Esophagus (tissue), 2 donors: Measurements from ENCODE around the gene EFCAB6. TPM values are rescaled to one million over a fixed set of nuclear protein-coding genes. Genes with fewer than 3 reads are reported as not detected.
A peak's percentile ranks its signal among the peaks of the same experiment; 100 is the strongest.

Source experiments
- H3K27ac ChIP-seq, 2 donors: one replicate each; pipeline ENCODE4 v1.5.1; 2013; ENCODE audit warnings: low read depth in 2 of 2, mild to moderate bottlenecking in 2 of 2, inconsistent platforms in 1 of 2, low read length in 1 of 2, moderate library complexity in 1 of 2
- H3K27me3 ChIP-seq, 2 donors: one replicate each; pipeline ENCODE4 v1.6.1; 2013; ENCODE audit warnings: low read length in 2 of 2, control low read depth in 1 of 2, mild to moderate bottlenecking in 1 of 2; ENCODE audit not compliant: insufficient read depth in 2 of 2, control insufficient read depth in 1 of 2
- H3K36me3 ChIP-seq, 2 donors: one replicate each; pipeline ENCODE4 v1.6.1; 2013; ENCODE audit warnings: low read length in 1 of 2; ENCODE audit not compliant: control insufficient read depth in 2 of 2, insufficient read depth in 2 of 2
- H3K4me1 ChIP-seq, 2 donors: one replicate each; pipeline ENCODE4 v1.6.1; 2013; ENCODE audit warnings: low read length in 1 of 2; ENCODE audit not compliant: control insufficient read depth in 2 of 2, insufficient read depth in 2 of 2
- H3K4me3 ChIP-seq, 2 donors: one replicate each; pipeline ENCODE4 v1.5.1; 2013; ENCODE audit warnings: low read length in 2 of 2, mild to moderate bottlenecking in 2 of 2, low read depth in 1 of 2, moderate library complexity in 1 of 2
- H3K9me3 ChIP-seq, 2 donors: one replicate each; pipeline ENCODE4 v1.6.1; 2013; ENCODE audit warnings: mild to moderate bottlenecking in 2 of 2, low read depth in 1 of 2, low read length in 1 of 2, moderate library complexity in 1 of 2; ENCODE audit not compliant: control insufficient read depth in 2 of 2, insufficient read depth in 1 of 2
- WGBS, 2 donors: extraction: QIAGEN DNeasy Blood & Tissue Kit; methylation state at CpG; one replicate each; pipeline ENCODE4 v1.1.7; 2013; 5-methylcytosine and 5-hydroxymethylcytosine counted together
- polyA plus RNA-seq, 2 donors: library from polyadenylated mRNA; stranded (reverse); fragments of 200-250 nt; gene quantifications; one replicate each; pipeline ENCODE4 v1.2.3, GENCODE V29; 2013
- donor health status: healthy with polysubstance abuse.
- donor health status: Bipolar disorder and iron deficiency.

The EFCAB6 gene
- polyA plus RNA-seq, 2 donors = 0.24 to 0.29 TPM

DNA sequence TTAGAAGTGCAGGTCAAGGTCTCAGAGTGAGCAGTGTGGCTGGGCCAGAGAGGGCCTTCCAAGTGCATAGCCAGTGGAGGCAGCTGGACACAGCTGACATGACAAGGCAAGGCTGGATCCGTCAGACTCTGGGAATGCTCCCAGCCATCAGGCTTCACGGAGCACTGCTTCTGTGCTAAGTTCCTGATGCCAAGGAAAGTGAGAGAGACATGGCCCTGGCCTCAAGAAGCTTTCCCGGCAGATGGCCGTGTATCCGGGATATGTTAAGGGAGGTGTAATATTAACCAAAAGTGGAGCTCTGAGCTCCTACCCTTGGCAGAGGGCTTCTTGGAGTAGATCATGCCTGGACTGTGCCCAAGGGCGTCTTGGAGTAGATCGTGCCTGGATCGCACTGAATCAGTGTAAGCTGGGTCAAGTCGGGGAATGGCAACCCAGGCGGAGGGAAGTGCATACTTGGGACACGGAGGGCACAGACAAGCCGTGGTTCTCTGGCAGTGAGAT lies 7.4 kb upstream of the EFCAB6 start:
- H3K27ac ChIP-seq = no peak overlapping the region
- WGBS, 2 donors = 82 to 87% methylated on average over 12 of the region's 12 CpGs
- H3K4me3 ChIP-seq = no peak overlapping the region
- no peaks in the 10 kb centered on the region for H3K9me3 ChIP-seq
- H3K36me3 ChIP-seq = no peaks in the 10 kb centered on the region
- peaks cover 0 to 2% of the 10 kb centered on the region in 2 donors for H3K4me1 ChIP-seq
- H3K27me3 ChIP-seq = peaks cover 0 to 4% of the 10 kb centered on the region in 2 donors

GRCh38 chr22:43818981-43819380 lies 6.9 kb upstream of the EFCAB6 start:
- Histone ChIP-seq H3K36me3 (no peaks in the 10 kb centered on the region), H3K9me3 (no peaks in the 10 kb centered on the region), H3K4me1 (peaks cover 0 to 2% of the 10 kb centered on the region in 2 donors), H3K27ac (no peak overlapping the region), H3K27me3 (peaks cover 0 to 4% of the 10 kb centered on the region in 2 donors), H3K4me3 (no peak overlapping the region)
- 90 to 92% methylated on average over 11 of the region's 11 CpGs for WGBS, 2 donors

DNA sequence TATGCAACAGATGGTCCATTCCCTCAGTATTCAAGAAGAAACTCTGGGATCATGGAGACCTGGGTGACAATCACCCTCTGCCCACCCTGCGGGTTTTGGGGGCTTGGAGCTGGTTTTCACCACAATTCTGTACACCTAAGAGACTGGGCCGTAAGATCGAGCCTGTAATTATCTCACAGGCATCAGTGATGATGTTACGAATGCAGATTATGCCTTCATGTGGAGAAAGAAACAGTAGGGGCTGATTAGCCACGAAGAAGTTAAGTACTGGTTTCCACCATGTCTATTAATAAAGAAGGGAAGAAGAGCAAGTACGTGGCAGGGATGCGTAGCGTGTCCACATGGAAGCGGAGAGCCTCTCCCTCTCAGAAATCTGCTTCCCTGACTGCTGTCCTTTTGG lies 5.3 kb upstream of the EFCAB6 start:
- peaks cover 5 to 6% of the 10 kb centered on the region in 2 donors for H3K4me1 ChIP-seq
- 93 to 94% methylated on average over 9 of the region's 9 CpGs for WGBS, 2 donors
- no peaks in the 10 kb centered on the region for H3K9me3 ChIP-seq
- no peaks in the 10 kb centered on the region for H3K27me3 ChIP-seq
- no peaks in the 10 kb centered on the region for H3K36me3 ChIP-seq
- H3K27ac ChIP-seq = no peak overlapping the region
- no peak overlapping the region for H3K4me3 ChIP-seq

GRCh38 chr22:43814264-43814663 lies 2.2 kb upstream of the EFCAB6 start:
- no peaks in the 10 kb centered on the region for H3K9me3 ChIP-seq
- WGBS, 2 donors = 95 to 96% methylated on average over 5 of the region's 5 CpGs
- no peaks in the 10 kb centered on the region for H3K27me3 ChIP-seq
- H3K27ac ChIP-seq = no peak overlapping the region
- no peak overlapping the region for H3K4me3 ChIP-seq
- H3K36me3 ChIP-seq = no peaks in the 10 kb centered on the region
- H3K4me1 ChIP-seq = peaks cover 5 to 8% of the 10 kb centered on the region in 2 donors

- Histone ChIP-seq H3K4me1 (peaks cover 5 to 8% of the 10 kb centered on the region in 2 donors), H3K9me3 (no peaks in the 10 kb centered on the region), H3K27ac (peak overlapping the region in 1 of 2 donors; percentile 66), H3K27me3 (no peaks in the 10 kb centered on the region), H3K4me3 (peak overlapping the region; percentile 87 to 89), H3K36me3 (no peaks in the 10 kb centered on the region)
- WGBS, 2 donors = 14 to 19% methylated on average over 6 of the region's 6 CpGs
These were observed 785 bp upstream of the EFCAB6 start for GRCh38 chr22:43812890-43813289.

DNA sequence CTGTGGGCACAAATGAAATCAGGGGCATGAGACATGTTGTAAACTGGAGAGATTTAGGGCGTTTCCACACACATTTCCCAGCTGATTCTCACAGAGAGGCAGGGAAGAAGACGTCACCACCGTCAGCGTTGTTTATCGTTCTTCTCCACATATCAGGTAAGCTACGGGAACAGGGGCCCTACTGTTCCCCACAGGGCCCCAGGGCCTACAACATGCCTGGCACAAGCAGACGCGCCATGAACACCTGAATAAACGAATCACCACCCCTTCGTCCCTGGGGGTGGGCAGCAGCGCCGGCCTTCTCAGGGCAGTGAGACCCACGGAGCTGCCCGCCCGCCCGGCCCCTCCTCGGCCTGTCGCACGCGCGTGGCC lies 342 bp downstream of the EFCAB6 start:
- WGBS, 2 donors = 0% methylated on average over 19 to 21 of the region's 21 CpGs
- H3K27ac ChIP-seq = peak overlapping the region; percentile 31 to 56
- no peaks in the 10 kb centered on the region for H3K9me3 ChIP-seq
- H3K4me1 ChIP-seq = peaks cover 5 to 8% of the 10 kb centered on the region in 2 donors
- peak overlapping the region; percentile 87 to 89 for H3K4me3 ChIP-seq
- no peaks in the 10 kb centered on the region for H3K27me3 ChIP-seq
- no peaks in the 10 kb centered on the region for H3K36me3 ChIP-seq

DNA sequence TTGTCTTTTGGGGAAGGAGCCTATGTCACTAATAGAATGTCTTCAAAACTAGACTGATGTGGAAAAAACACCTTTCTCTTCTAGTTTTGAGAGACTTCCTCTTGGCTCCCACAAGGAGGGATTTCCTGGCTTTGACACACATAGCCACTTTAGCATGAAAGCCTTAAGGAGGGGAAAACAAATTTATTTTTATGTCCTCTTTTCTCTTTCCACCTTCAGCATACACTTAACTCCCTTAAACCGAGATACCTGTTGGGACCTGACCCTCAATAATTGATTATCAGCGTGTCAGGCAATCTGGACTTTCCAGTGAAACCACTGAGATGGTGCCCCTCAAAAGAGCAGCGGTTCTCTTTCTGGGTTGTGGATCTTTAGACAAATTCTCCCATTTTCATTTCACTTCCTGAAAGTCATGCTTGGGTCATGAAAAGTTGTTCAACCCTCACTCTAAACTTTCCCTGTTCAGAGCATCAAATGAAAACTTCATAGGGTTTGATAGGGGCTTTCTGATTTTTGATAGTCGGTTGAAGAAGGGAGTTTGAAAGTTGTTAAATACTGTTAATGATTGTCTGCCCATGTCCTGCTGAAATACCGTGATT lies 9.1 kb downstream of the EFCAB6 start:
- no peak overlapping the region for H3K4me3 ChIP-seq
- H3K27ac ChIP-seq = no peak overlapping the region
- WGBS, 2 donors = 69 to 71% methylated on average over 5 of the region's 5 CpGs
- no peaks in the 10 kb centered on the region for H3K36me3 ChIP-seq
- H3K9me3 ChIP-seq = no peaks in the 10 kb centered on the region
- no peaks in the 10 kb centered on the region for H3K4me1 ChIP-seq
- no peaks in the 10 kb centered on the region for H3K27me3 ChIP-seq

DNA sequence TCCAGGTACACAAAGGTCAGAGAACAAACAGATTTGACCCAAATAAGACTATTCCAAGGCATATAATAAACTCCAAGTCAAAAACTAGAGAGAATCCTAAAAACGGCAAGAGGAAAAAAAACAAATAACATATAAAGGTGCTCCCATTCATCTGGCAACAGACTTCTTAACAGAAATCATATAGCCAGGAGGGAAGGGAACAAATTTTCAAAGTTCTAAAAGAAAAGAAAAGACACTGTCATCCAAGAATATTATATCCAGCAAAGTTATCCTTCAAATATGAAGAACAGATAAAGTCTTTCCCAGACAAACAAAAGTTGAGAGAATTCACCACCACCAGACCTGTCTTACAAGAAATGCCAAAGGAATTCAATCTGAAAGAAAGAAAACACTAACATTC lies 11.1 kb downstream of the EFCAB6 start:
- Histone ChIP-seq H3K36me3 (no peaks in the 10 kb centered on the region), H3K27me3 (no peaks in the 10 kb centered on the region), H3K27ac (no peak overlapping the region), H3K4me3 (no peak overlapping the region), H3K9me3 (no peaks in the 10 kb centered on the region), H3K4me1 (no peaks in the 10 kb centered on the region)
- WGBS, 2 donors = 82 to 92% methylated on average over 1 of the region's 1 CpG

DNA sequence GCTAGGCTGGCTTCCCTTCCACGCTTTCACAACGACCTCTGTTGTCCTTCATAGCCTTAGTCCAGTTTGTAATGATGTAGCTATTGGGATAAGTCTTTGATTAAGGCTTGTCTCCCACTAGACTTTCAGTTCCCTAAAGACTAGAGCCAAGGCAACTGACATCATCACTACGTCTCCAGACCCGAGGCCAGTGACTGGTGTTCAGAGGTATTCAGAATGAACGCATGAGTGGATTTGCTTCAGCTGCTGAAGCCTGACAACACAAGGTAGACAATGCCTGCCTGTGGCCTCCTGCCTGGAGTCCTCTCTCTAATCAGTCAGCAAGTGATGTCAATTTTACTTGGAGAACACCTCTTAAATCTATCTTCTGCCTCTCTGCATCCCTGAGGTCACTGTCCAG lies 13.6 kb downstream of the EFCAB6 start:
- H3K27me3 ChIP-seq = no peaks in the 10 kb centered on the region

GRCh38 chr22:43796567-43796966 lies 15.5 kb downstream of the EFCAB6 start:
- no peak overlapping the region for H3K27ac ChIP-seq
- H3K4me1 ChIP-seq = no peaks in the 10 kb centered on the region
- 73 to 74% methylated on average over 8 of the region's 8 CpGs for whole genome bisulfite sequencing, 2 donors
- no peaks in the 10 kb centered on the region for H3K9me3 ChIP-seq
- H3K27me3 ChIP-seq = no peaks in the 10 kb centered on the region
- H3K36me3 ChIP-seq = no peaks in the 10 kb centered on the region
- no peak overlapping the region for H3K4me3 ChIP-seq

More for the DNA sequence above, 13.6 kb downstream of the EFCAB6 start:
- H3K27ac ChIP-seq = no peak overlapping the region
- 69 to 72% methylated on average over 5 of the region's 5 CpGs for WGBS, 2 donors
- H3K4me3 ChIP-seq = no peak overlapping the region
- H3K4me1 ChIP-seq = no peaks in the 10 kb centered on the region
- H3K36me3 ChIP-seq = no peaks in the 10 kb centered on the region
- no peaks in the 10 kb centered on the region for H3K9me3 ChIP-seq
